HL-60 (cell line): Measurements from ENCODE around the gene TENT5A.
A peak's percentile ranks its signal among the peaks of the same experiment; 100 is the strongest.

Experiments
- DNase-seq, 2 experiments: peaks; one replicate each; pipeline ENCODE4 v3.0.0-alpha.2; 2010 to 2020; ENCODE audit warnings: low read depth in 1 of 2, low spot score in 1 of 2
- H3K27ac ChIP-seq: fragments of 250-450 bp; sonication (Bioruptor Pico); replicated peaks from 2 replicates; pipeline ENCODE4 v1.5.1; 2020; ENCODE audit warnings: mild to moderate bottlenecking, moderate library complexity
- H3K27me3 ChIP-seq: fragments of 250-450 bp; sonication (Bioruptor Pico); 2 replicates; pipeline ENCODE4 v1.5.1; 2021; ENCODE audit warnings: mild to moderate bottlenecking, moderate library complexity; ENCODE audit not compliant: insufficient read depth, poor library complexity, severe bottlenecking
- H3K4me3 ChIP-seq: replicated peaks from 2 replicates; pipeline ENCODE4 v1.5.1; 2011; ENCODE audit warnings: mild to moderate bottlenecking, control low read depth, low read length; ENCODE audit not compliant: insufficient read depth
- CTCF ChIP-seq: IDR thresholded peaks from one replicate; pipeline ENCODE4 v1.5.1; 2011; ENCODE audit warnings: low read length, control low read depth, inconsistent platforms; ENCODE audit not compliant: insufficient read depth
- GABPA ChIP-seq: IDR thresholded peaks from 2 replicates; pipeline ENCODE4 v1.6.1; 2012; ENCODE audit warnings: low read depth
- POLR2AphosphoS5 ChIP-seq: IDR thresholded peaks from 2 replicates; pipeline ENCODE4 v1.6.1; 2012; ENCODE audit warnings: low read depth
- REST ChIP-seq: IDR thresholded peaks from 2 replicates; pipeline ENCODE4 v1.6.1; 2012; ENCODE audit warnings: low read depth; ENCODE audit not compliant: insufficient replicate concordance
- SPI1 ChIP-seq: IDR thresholded peaks from 2 replicates; pipeline ENCODE4 v1.6.1; 2012; ENCODE audit warnings: low read depth, mild to moderate bottlenecking, borderline replicate concordance

TENT5A gene

GRCh38 chr6:81773887-81774286 lies 21.4 kb upstream of the TENT5A start:
- no peak for DNase-seq

GRCh38 chr6:81772741-81773140 lies 20.3 kb upstream of the TENT5A start:
- no peaks in the 10 kb centered on the region for H3K27me3 ChIP-seq
- TF ChIP-seq CTCF (no peak), SPI1 (peak; percentile 76), POLR2AphosphoS5 (0 out of 2 replicates have a peak, but pooled peaks have one; percentile 24)
- no peak overlapping the region for H3K4me3 ChIP-seq
- DNase-seq: peak in 1 of 2 experiments; percentile 74
- peak overlapping the region; percentile 70 for H3K27ac ChIP-seq

More at GRCh38 chr6:81773887-81774286, 21.4 kb upstream of the TENT5A start:
- Histone ChIP-seq H3K4me3 (no peak overlapping the region), H3K27ac (peak overlapping the region; percentile 70), H3K27me3 (no peaks in the 10 kb centered on the region)
- TF ChIP-seq POLR2AphosphoS5 (no peak), REST (no peak), SPI1 (no peak), GABPA (no peak), CTCF (no peak)

- Histone ChIP-seq H3K27me3 (no peaks in the 10 kb centered on the region), H3K27ac (no peak overlapping the region), H3K4me3 (no peak overlapping the region)
- DNase-seq: no peak
- no peak for TF ChIP-seq REST
- no peak for TF ChIP-seq CTCF
- TF ChIP-seq GABPA: no peak
- no peak for TF ChIP-seq POLR2AphosphoS5
- TF ChIP-seq SPI1: no peak
Observed at GRCh38 chr6:81771097-81771496, 18.6 kb upstream of the TENT5A start.

GRCh38 chr6:81770381-81770780 lies 17.9 kb upstream of the TENT5A start:
- Histone ChIP-seq H3K27ac (peak overlapping the region; percentile 89), H3K27me3 (no peaks in the 10 kb centered on the region), H3K4me3 (no peak overlapping the region)
- TF ChIP-seq GABPA (no peak), SPI1 (no peak), CTCF (no peak), REST (no peak), POLR2AphosphoS5 (no peak)
- peak in 1 of 2 experiments; percentile 45 for DNase-seq
